ENCODE results near the gene DERA. TPM values are rescaled to one million over a fixed set of nuclear protein-coding genes. Genes with fewer than 3 reads are reported as not detected.
A peak's percentile ranks its signal among the peaks of the same experiment; 100 is the strongest.

DERA gene
- total RNA-seq (2021; fragmentation: NEBNext Ultra II Directional; extraction: Animal tissue kit (Norgen Biotek cat#: 25700)) (17.1 and 17.5 TPM in 2 replicates), polyA plus RNA-seq (2011; rRNA removed) (5.8 and 13.1 TPM in 2 replicates), polyA minus RNA-seq (2011; rRNA and poly(A)+ RNA removed) (14.6 and 21.4 TPM in 2 replicates)
- polyA plus RNA-seq (2011; cell fraction: cytosol; rRNA removed): 13.0 TPM
- 4.6 TPM for polyA plus RNA-seq (2011; cell fraction: nucleus; rRNA removed)
- polyA plus RNA-seq (2012, experiment 1 of 2): 17.2 to 27.9 TPM (median 24.8 TPM) in 4 replicates
- polyA plus RNA-seq (2012, experiment 2 of 2): 5.2 TPM
- polyA plus RNA-seq (2013, experiment 1 of 2): 10.1 TPM
- 9.9 TPM for polyA plus RNA-seq (2013, experiment 2 of 2)
- polyA minus RNA-seq (2011; cell fraction: cytosol; rRNA and poly(A)+ RNA removed): 13.1 TPM
- polyA minus RNA-seq (2011; cell fraction: nucleus; rRNA and poly(A)+ RNA removed): 15.9 TPM
- long read RNA-seq, experiment 1, transcript DERA-201 (9 exons, 1,705 nt): major isoform, 7 of 23 reads
- long read RNA-seq, experiment 1, partial matches to known transcripts: 6 of 23 reads
- long read RNA-seq, experiment 1, other reads (novel, unspliced or antisense): 6 of 23 reads
- long read RNA-seq, experiment 2, transcript DERA-201 (9 exons, 1,705 nt): major isoform, 15 of 19 reads
- long read RNA-seq, experiment 2, partial matches to known transcripts: 0 of 19 reads
- long read RNA-seq, experiment 2, other reads (novel, unspliced or antisense): 3 of 19 reads

GRCh38 chr12:15910864-15911721 is at the start of gene DERA:
DERA (plus strand) TSS chr12:15911332; CDS start chr12:15911384, 52 bp downstream.
- Histone ChIP-seq H3K18ac (ENCODE audit: extremely low read depth, low read length) (peak within 1 kb of the TSS; percentile 61; the same call in 1 of the 2 replicates), H2AK5ac (ENCODE audit: low read depth, low read length) (no peak within 1 kb of the TSS), H3K4me2 (ENCODE audit: insufficient read depth in 1 of 2, low read depth in 2 of 2, low read length in 2 of 2) (peak within 1 kb of the TSS; percentile 67 to 72), H3K36me3 (ENCODE audit: control insufficient read depth in 2 of 4, insufficient read depth in 4 of 4, low read length in 3 of 4) (peaks cover 0 to 2% (median 0%) of the 10 kb centered on the region in 4 experiments; a peak in 3 of 8 replicates), H3K79me1 (ENCODE audit: low read depth, low read length) (no peaks in the 10 kb centered on the region; the same call in 1 of the 2 replicates), H4K91ac (replicated peaks; ENCODE audit: insufficient read length, low read length) (no peak within 1 kb of the TSS), H3K9me3 (ENCODE audit: insufficient read depth in 2 of 2, low read depth in 1 of 2, low read length in 1 of 2) (no peaks in the 10 kb centered on the region), H2AFZ (ENCODE audit: low read length) (0 out of 2 replicates have a peak within 1 kb of the TSS, but pooled peaks have one; percentile 64), H2BK5ac (ENCODE audit: low read depth, low read length) (no peak within 1 kb of the TSS), H3K4me1 (replicated peaks in 1 of 4; ENCODE audit: control insufficient read depth in 3 of 4, insufficient read depth in 4 of 4, low read length in 3 of 4) (no peaks in the 10 kb centered on the region; a peak in 1 of 7 replicates), H3K79me2 (ENCODE audit: control insufficient read depth in 1 of 2, insufficient read depth in 2 of 2, low read length in 2 of 2) (peaks cover 0 to 3% of the 10 kb centered on the region in 2 experiments; a peak in 1 of 4 replicates), H2BK20ac (ENCODE audit: low read length) (no peak within 1 kb of the TSS), H3K9ac (replicated peaks in 1 of 4; ENCODE audit: extremely low read depth in 1 of 4, low read depth in 3 of 4, low read length in 3 of 4) (peak within 1 kb of the TSS; percentile 81 to 98 (median 88)), H3K56ac (replicated peaks; ENCODE audit: insufficient read length, low read depth, low read length) (peak within 1 kb of the TSS; percentile 87), H3K23ac (ENCODE audit: insufficient read length) (no peak within 1 kb of the TSS), H4K8ac (ENCODE audit: extremely low read depth, insufficient read depth, low read length) (peak within 1 kb of the TSS; percentile 95), H3K27me3 (replicated peaks in 1 of 4; ENCODE audit: control insufficient read depth in 3 of 4, extremely low read depth in 1 of 4, insufficient read depth in 3 of 4, low read length in 3 of 4) (no peaks in the 10 kb centered on the region), H2BK15ac (ENCODE audit: low read length) (no peak within 1 kb of the TSS), H3K4me3 (ENCODE audit: extremely low read depth in 1 of 4, insufficient read depth in 2 of 4, low read depth in 3 of 4, low read length in 4 of 4) (peak within 1 kb of the TSS; percentile 67 to 88 (median 81)), H4K20me1 (replicated peaks in 1 of 2; ENCODE audit: control insufficient read depth in 1 of 2, insufficient read depth in 2 of 2, low read length in 2 of 2) (no peaks in the 10 kb centered on the region), H3K4ac (replicated peaks; ENCODE audit: insufficient read length, low read depth, low read length) (peak within 1 kb of the TSS; percentile 84), H2BK120ac (replicated peaks; ENCODE audit: low read depth, low read length) (no peak within 1 kb of the TSS), H2BK12ac (ENCODE audit: low read depth, low read length) (no peak within 1 kb of the TSS), H4K5ac (ENCODE audit: insufficient read length, low read depth, low read length) (peak within 1 kb of the TSS; percentile 82), H3K23me2 (ENCODE audit: low read depth, low read length) (0 out of 2 replicates have a peak, but pooled peaks cover 3% of the 10 kb centered on the region), H3K27ac (ENCODE audit: low read depth, low read length) (peak within 1 kb of the TSS; percentile 60; the same call in 1 of the 2 replicates), H3K14ac (ENCODE audit: insufficient read length) (no peak within 1 kb of the TSS)
- no peak for FAIRE-seq
- peak; percentile 38 to 90 for DNase-seq (ENCODE audit: low read depth in 1 of 2, low spot score in 2 of 2)
- POLR2A ChIA-PET (ENCODE audit: partially characterized antibody): interaction anchor here (0.9 to 2.6 kb wide), 12 partner anchors 8 to 123 kb away, joined by 3 to 20 read pairs (median 4); partner anchors contain the start of genes EPS8 and STRAP
- CTCF ChIA-PET (ENCODE audit: partially characterized antibody): interaction anchor here (0.9 to 2.9 kb wide), 12 partner anchors 10 to 211 kb away, joined by 3 to 11 read pairs (median 3); partner anchors contain the start of gene EPS8
- WGBS, 2 experiments (ENCODE audit: extremely low coverage in 1 of 2, insufficient coverage in 1 of 2, insufficient read length in 1 of 2, insufficient replicate concordance in 2 of 2, low coverage in 1 of 2, low lambda C conversion rate in 2 of 2, missing lambda C conversion rate in 1 of 2): 2% methylated on average over 53 of the region's 59 CpGs; no CpG with 5 or more reads in 1 of the 2 experiments
- TF ChIP-seq KDM4A (IDR thresholded peaks at IDR 0.05; ENCODE audit: low read depth, low read length, severe bottlenecking): peak; percentile 68
- TF ChIP-seq TBP (IDR thresholded peaks at IDR 0.05; ENCODE audit: low read depth, low read length): peak; percentile 71
- TF ChIP-seq GTF2F1 (IDR thresholded peaks at IDR 0.05; ENCODE audit: borderline replicate concordance, low read depth, low read length): no peak
- peak; percentile 85 for TF ChIP-seq ASH2L (IDR thresholded peaks at IDR 0.05; ENCODE audit: low read length)
- TF ChIP-seq CBX5 (IDR thresholded peaks at IDR 0.05; ENCODE audit: low read depth, low read length): no peak
- peak; percentile 83 for TF ChIP-seq TAF1 (IDR thresholded peaks at IDR 0.05; ENCODE audit: low read depth, low read length)
- 0 out of 2 replicates have a peak, but pooled peaks have one; percentile 23 for TF ChIP-seq E2F6 (IDR thresholded peaks at IDR 0.05)
